GM23338 (cell line): ENCODE data around the gene GIGYF2. TPM values are rescaled to one million over a fixed set of nuclear protein-coding genes. Genes with fewer than 3 reads are reported as not detected.

Experiments used
- ATAC-seq: fragments of 200-7000 bp; cut with Tn5 transposase; 3 replicates; pipeline ENCODE4 v1.9.1; 2020
- DNase-seq: peaks from one replicate; pipeline ENCODE4 v3.0.0-alpha.2; 2015; ENCODE audit warnings: low spot score
- H2AFZ ChIP-seq: fragments of 200-600 bp; sonication (generic); 2 replicates; pipeline ENCODE4 v1.8.0; 2016; ENCODE audit warnings: antibody characterized with exemption, mild to moderate bottlenecking, moderate library complexity
- H3F3A ChIP-seq: fragments of 200-600 bp; sonication (generic); replicated peaks from 2 replicates; pipeline ENCODE4 v1.8.0; 2017; ENCODE audit warnings: antibody characterized with exemption, mixed run types, low read depth
- H3K27ac ChIP-seq: fragments of 200-600 bp; sonication (generic); 2 replicates; pipeline ENCODE4 v1.6.1; 2016; ENCODE audit warnings: low read depth
- H3K27me3 ChIP-seq: fragments of 200-600 bp; sonication (generic); 2 replicates; pipeline ENCODE4 v1.8.0; 2016; ENCODE audit warnings: mild to moderate bottlenecking, mixed run types, moderate library complexity; ENCODE audit not compliant: insufficient read depth
- H3K36me3 ChIP-seq: fragments of 200-600 bp; sonication (generic); 2 replicates; pipeline ENCODE4 v1.8.0; 2016; ENCODE audit warnings: mild to moderate bottlenecking; ENCODE audit not compliant: insufficient read depth
- H3K4me1 ChIP-seq: fragments of 200-600 bp; sonication (generic); 2 replicates; pipeline ENCODE4 v1.8.0; 2016; ENCODE audit warnings: mild to moderate bottlenecking, moderate library complexity; ENCODE audit not compliant: insufficient read depth
- H3K4me2 ChIP-seq: fragments of 200-600 bp; sonication (generic); 2 replicates; pipeline ENCODE4 v1.7.1; 2017; ENCODE audit warnings: mixed run types
- H3K4me3 ChIP-seq: fragments of 200-600 bp; sonication (generic); 2 replicates; pipeline ENCODE4 v1.6.1; 2016; ENCODE audit warnings: mixed run types
- H3K79me2 ChIP-seq: fragments of 200-600 bp; sonication (generic); replicated peaks from 2 replicates; pipeline ENCODE4 v1.8.0; 2017; ENCODE audit warnings: mild to moderate bottlenecking; ENCODE audit not compliant: insufficient read depth
- H3K9me2 ChIP-seq: fragments of 200-600 bp; sonication (generic); 2 replicates; pipeline ENCODE4 v1.8.0; 2017; ENCODE audit not compliant: insufficient read depth
- H4K20me1 ChIP-seq: fragments of 200-600 bp; sonication (generic); replicated peaks from 2 replicates; pipeline ENCODE4 v1.8.0; 2017; ENCODE audit warnings: mild to moderate bottlenecking; ENCODE audit not compliant: insufficient read depth
- H3K27ac Mint-ChIP-seq: 2 replicates; pipeline ENCODE4 v1.8.0; 2020; ENCODE audit warnings: inconsistent platforms, mild to moderate bottlenecking, moderate library complexity, mixed read lengths
- H3K27me3 Mint-ChIP-seq: 3 replicates; pipeline ENCODE4 v1.8.0; 2022; ENCODE audit warnings: low read depth, mild to moderate bottlenecking, moderate library complexity, mixed read lengths, inconsistent platforms; ENCODE audit not compliant: insufficient read depth, poor library complexity
- H3K36me3 Mint-ChIP-seq: 3 replicates; pipeline ENCODE4 v1.8.0; 2021; ENCODE audit warnings: low read depth, mild to moderate bottlenecking, inconsistent platforms, moderate library complexity, mixed read lengths
- H3K4me1 Mint-ChIP-seq: 3 replicates; pipeline ENCODE4 v1.8.0; 2020; ENCODE audit warnings: mild to moderate bottlenecking, inconsistent platforms, mixed read lengths
- H3K4me3 Mint-ChIP-seq: 3 replicates; pipeline ENCODE4 v1.8.0; 2021; ENCODE audit warnings: moderate library complexity, mild to moderate bottlenecking, inconsistent platforms, mixed read lengths
- H3K9me3 Mint-ChIP-seq: 3 replicates; pipeline ENCODE4 v1.8.0; 2020; ENCODE audit warnings: moderate library complexity, mild to moderate bottlenecking, inconsistent platforms, mixed read lengths
- CTCF ChIP-seq, 2 experiments: fragments of 200-600 bp in 1 of 2; sonication (generic) in 1 of 2; conservative IDR thresholded peaks; 2 replicates each; pipeline versions ENCODE4 v1.5.1 to v1.6.1; 2016 to 2017; ENCODE audit warnings: antibody characterized with exemption in 2 of 2, low read depth in 2 of 2, mild to moderate bottlenecking in 2 of 2, moderate library complexity in 1 of 2
- EZH2 ChIP-seq: fragments of 200-600 bp; sonication (generic); IDR thresholded peaks from one replicate; pipeline ENCODE4 v1.8.0; 2017; ENCODE audit warnings: antibody characterized with exemption, mild to moderate bottlenecking, low read depth; ENCODE audit not compliant: unreplicated experiment
- EZH2phosphoT487 ChIP-seq: fragments of 200-600 bp; sonication (generic); IDR thresholded peaks from one replicate; pipeline ENCODE4 v1.8.1; 2018; ENCODE audit warnings: antibody characterized with exemption; ENCODE audit not compliant: unreplicated experiment
- JUNB ChIP-seq: IDR thresholded peaks from one replicate; pipeline ENCODE4 v1.6.1; 2016; ENCODE audit warnings: antibody characterized with exemption; ENCODE audit not compliant: unreplicated experiment
- NANOG ChIP-seq: IDR thresholded peaks from 2 replicates; pipeline ENCODE4 v1.6.1; 2016; ENCODE audit warnings: antibody characterized with exemption, borderline replicate concordance
- POLR2AphosphoS5 ChIP-seq: IDR thresholded peaks from 2 replicates; pipeline ENCODE4 v1.6.1; 2016; ENCODE audit warnings: antibody characterized with exemption, low read depth
- REST ChIP-seq: IDR thresholded peaks from one replicate; pipeline ENCODE4 v1.6.1; 2018; ENCODE audit warnings: antibody characterized with exemption; ENCODE audit not compliant: unreplicated experiment
- STAT1 ChIP-seq: IDR thresholded peaks from one replicate; pipeline ENCODE4 v1.6.1; 2016; ENCODE audit warnings: antibody characterized with exemption; ENCODE audit not compliant: unreplicated experiment
- ZNF114 ChIP-seq: fragments of 250-450 bp; sonication (Bioruptor Pico); IDR thresholded peaks from 2 replicates; pipeline ENCODE4 v1.5.0; 2020; ENCODE audit warnings: mild to moderate bottlenecking, moderate library complexity
- polyA plus RNA-seq: library from polyadenylated mRNA; unstranded; fragments of >200 nt; fragmentation: Nextera tagmentation; extraction: Ambion mirVana; gene quantifications from 2 replicates; pipeline ENCODE4 v1.2.1, GENCODE V29; 2016
- total RNA-seq: library from RNA; depleted of rRNA; stranded (reverse); fragments of >200 nt; shearing (Covaris generic); gene quantifications from 2 replicates; pipeline ENCODE4 v1.2.3, GENCODE V29; 2014
- TF ChIP-seq, protein P1 (sequence below): IDR thresholded peaks from 2 replicates; pipeline ENCODE4 v1.6.1; 2016; ENCODE audit warnings: antibody characterized with exemption

The GIGYF2 gene
- total and polyA plus RNA-seq, 2 experiments from 2014 or later = 48.9 to 104 TPM

DNA sequence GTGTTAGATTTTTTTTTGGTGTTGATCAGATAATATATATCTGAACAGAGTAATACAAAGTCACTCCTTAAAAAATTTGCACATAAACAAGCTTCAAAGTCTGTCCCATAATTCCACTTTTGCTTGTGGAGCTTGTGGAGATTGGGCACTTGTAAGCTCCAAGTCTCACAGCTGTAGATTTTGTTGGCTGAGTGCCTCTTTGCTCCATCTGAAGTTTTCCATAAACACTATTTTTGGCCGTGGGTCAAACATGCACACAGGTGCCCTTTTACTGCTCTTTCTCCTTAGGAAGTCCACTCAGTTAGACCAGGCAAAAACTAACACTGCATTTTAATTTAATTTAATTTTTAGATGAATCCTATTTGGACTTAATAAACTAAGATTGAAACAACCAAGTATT, 82.8 kb downstream of the GIGYF2 start (continued):
- TF ChIP-seq REST = no peak
- TF ChIP-seq STAT1 = no peak
- TF ChIP-seq, protein P1, sequence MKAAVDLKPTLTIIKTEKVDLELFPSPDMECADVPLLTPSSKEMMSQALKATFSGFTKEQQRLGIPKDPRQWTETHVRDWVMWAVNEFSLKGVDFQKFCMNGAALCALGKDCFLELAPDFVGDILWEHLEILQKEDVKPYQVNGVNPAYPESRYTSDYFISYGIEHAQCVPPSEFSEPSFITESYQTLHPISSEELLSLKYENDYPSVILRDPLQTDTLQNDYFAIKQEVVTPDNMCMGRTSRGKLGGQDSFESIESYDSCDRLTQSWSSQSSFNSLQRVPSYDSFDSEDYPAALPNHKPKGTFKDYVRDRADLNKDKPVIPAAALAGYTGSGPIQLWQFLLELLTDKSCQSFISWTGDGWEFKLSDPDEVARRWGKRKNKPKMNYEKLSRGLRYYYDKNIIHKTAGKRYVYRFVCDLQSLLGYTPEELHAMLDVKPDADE = no peak
- TF ChIP-seq JUNB = no peak

DNA sequence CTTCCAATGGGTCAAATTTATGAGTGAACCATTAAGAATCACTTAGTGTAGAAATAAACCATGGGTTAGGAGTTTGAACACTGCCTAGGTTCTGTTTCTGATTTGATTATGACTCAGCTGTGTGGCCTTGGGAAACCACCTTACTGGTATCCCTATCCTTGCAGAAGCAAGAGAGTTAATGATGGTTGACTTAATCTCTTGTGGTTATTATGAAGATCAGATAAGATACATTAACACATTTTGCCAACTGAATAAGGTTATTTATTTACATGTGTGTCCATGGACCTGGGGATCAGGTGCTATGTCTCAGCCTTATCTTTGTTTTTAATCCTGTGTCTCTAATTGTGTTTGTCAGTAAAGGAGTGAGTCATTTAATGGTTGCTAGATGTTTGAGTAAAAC, 84.6 kb downstream of the GIGYF2 start:
- ATAC-seq (no peak), DNase-seq (no peak)
- TF ChIP-seq POLR2AphosphoS5 = no peak
- TF ChIP-seq NANOG = no peak
- TF ChIP-seq STAT1 = no peak
- no peak for TF ChIP-seq ZNF114
- no peak for TF ChIP-seq CTCF (conservative IDR thresholded peaks at IDR 0.05; ENCODE audit: low read depth in 2 of 2)
- TF ChIP-seq, protein P1 = no peak
- no peak for TF ChIP-seq JUNB
- TF ChIP-seq EZH2 = no peak
- no peak for TF ChIP-seq EZH2phosphoT487
- no peak for TF ChIP-seq REST
- Histone ChIP-seq H3K4me1 (no peaks in the 10 kb centered on the region), H3K4me2 (no peak overlapping the region), H2AFZ (no peak overlapping the region), H4K20me1 (no peaks in the 10 kb centered on the region), H3K36me3 (no peaks in the 10 kb centered on the region), H3F3A (no peaks in the 10 kb centered on the region), H3K27me3 (no peaks in the 10 kb centered on the region), H3K9me2 (no peaks in the 10 kb centered on the region), H3K4me3 (no peak overlapping the region), H3K27ac (no peak overlapping the region), H3K79me2 (no peaks in the 10 kb centered on the region)
- Mint-ChIP-seq H3K9me3 (no peaks in the 10 kb centered on the region; the same call in 2 of the 3 replicates), H3K36me3 (no peaks in the 10 kb centered on the region; the same call in 1 of the 3 replicates), H3K4me1 (peaks cover under 1% of the 10 kb centered on the region; the same call in 1 of the 3 replicates), H3K27ac (peak overlapping the region; percentile 65; the same call in 1 of the 2 replicates), H3K4me3 (no peak overlapping the region), H3K27me3 (peaks cover 3% of the 10 kb centered on the region)
